A172 (cell line): Measurements from ENCODE around the gene TASP1. TPM values are rescaled to one million over a fixed set of nuclear protein-coding genes. Genes with fewer than 3 reads are reported as not detected.

Source experiments
- DNase-seq: peaks from one replicate; pipeline ENCODE4 v3.0.0-alpha.2; 2015; ENCODE audit warnings: low spot score
- total RNA-seq: library from RNA; depleted of rRNA; stranded (reverse); fragments of >200 nt; shearing (Covaris generic); gene quantifications from 2 replicates; pipeline ENCODE4 v1.2.3, GENCODE V29; 2014; rRNA removed

Gene TASP1
- total RNA-seq, 1 experiment from 2014 or later: 6.7 TPM

GRCh38 chr20:13348311-13349234, 290.2 kb downstream of the TASP1 start:
- DNase-seq: no peak

GRCh38 chr20:13344671-13345070, 294.1 kb downstream of the TASP1 start:
- no peak for DNase-seq

- DNase-seq: no peak
Measured at GRCh38 chr20:13342469-13343242, 296.1 kb downstream of the TASP1 start.

GRCh38 chr20:13341737-13342393, 296.9 kb downstream of the TASP1 start:
- DNase-seq: no peak

- no peak for DNase-seq
Measured at GRCh38 chr20:13340088-13340487, 298.6 kb downstream of the TASP1 start.

Other genes with a start within 250 kb of the TASP1 start
- gene ESF1, start 146.0 kb upstream of the TASP1 start, total RNA-seq: 15.6 and 20.9 TPM in 2 replicates
- gene NDUFAF5, start 146.1 kb upstream of the TASP1 start, total RNA-seq: 38.8 and 62.8 TPM in 2 replicates